Liver (tissue), 9 donors: Measurements from ENCODE around the gene IRS1. TPM values are rescaled to one million over a fixed set of nuclear protein-coding genes. Genes with fewer than 3 reads are reported as not detected.
A peak's percentile ranks its signal among the peaks of the same experiment; 100 is the strongest.

Experiments used
- DNase-seq: peaks from one replicate; pipeline ENCODE4 v3.0.0-alpha.2; 2017; ENCODE audit warnings: low spot score
- H3K27ac ChIP-seq, 2 donors: one replicate each; pipeline ENCODE4 v1.7.0; 2013; ENCODE audit warnings: inconsistent platforms in 2 of 2, low read length in 2 of 2, control low read depth in 1 of 2, low read depth in 1 of 2, mild to moderate bottlenecking in 1 of 2
- H3K27me3 ChIP-seq, 4 donors: one replicate each; pipeline versions ENCODE4 v1.6.1 to v1.7.0; 2013; ENCODE audit warnings: low read length in 3 of 4, inconsistent platforms in 1 of 4, mild to moderate bottlenecking in 1 of 4, moderate library complexity in 1 of 4; ENCODE audit not compliant: control insufficient read depth in 4 of 4, insufficient read depth in 4 of 4
- H3K36me3 ChIP-seq, 4 donors: one replicate each; pipeline versions ENCODE4 v1.6.1 to v1.7.0; 2013; ENCODE audit warnings: low read length in 3 of 4, mild to moderate bottlenecking in 3 of 4, low read depth in 1 of 4, moderate library complexity in 1 of 4; ENCODE audit not compliant: control insufficient read depth in 4 of 4, insufficient read depth in 3 of 4
- H3K4me1 ChIP-seq, 4 donors: one replicate each; pipeline versions ENCODE4 v1.6.1 to v1.7.0; 2013; ENCODE audit warnings: low read length in 3 of 4, mild to moderate bottlenecking in 3 of 4, moderate library complexity in 1 of 4; ENCODE audit not compliant: control insufficient read depth in 4 of 4, insufficient read depth in 4 of 4
- H3K4me3 ChIP-seq, 3 donors: one replicate each; pipeline versions ENCODE4 v1.6.1 to v1.7.0; 2013; ENCODE audit warnings: low read length in 3 of 3, control low read depth in 1 of 3, low read depth in 1 of 3, mild to moderate bottlenecking in 1 of 3
- H3K9ac ChIP-seq, 2 donors: one replicate each; pipeline ENCODE4 v1.7.0; 2013; ENCODE audit warnings: low read length in 2 of 2, mild to moderate bottlenecking in 2 of 2, moderate library complexity in 2 of 2, control low read depth in 1 of 2, low read depth in 1 of 2
- H3K9me3 ChIP-seq, 4 donors: one replicate each; pipeline versions ENCODE4 v1.6.1 to v1.7.0; 2013; ENCODE audit warnings: low read length in 3 of 4; ENCODE audit not compliant: control insufficient read depth in 4 of 4
- EGR1 ChIP-seq, 2 donors: IDR thresholded peaks; 2 replicates each; pipeline ENCODE4 v1.6.1; 2016 to 2018; ENCODE audit warnings: antibody characterized with exemption in 2 of 2, low read depth in 2 of 2
- FOXA1 ChIP-seq: IDR thresholded peaks from 2 replicates; pipeline ENCODE4 v1.6.1; 2016; ENCODE audit warnings: antibody characterized with exemption
- FOXA2 ChIP-seq: IDR thresholded peaks from 2 replicates; pipeline ENCODE4 v1.6.1; 2016; ENCODE audit warnings: antibody characterized with exemption
- GABPA ChIP-seq, 2 donors: IDR thresholded peaks in 1 of 2; conservative IDR thresholded peaks in 1 of 2; 2 replicates each; pipeline ENCODE4 v1.6.1; 2016; ENCODE audit warnings: antibody characterized with exemption in 2 of 2, mild to moderate bottlenecking in 1 of 2, moderate library complexity in 1 of 2
- HNF4A ChIP-seq, 2 donors: conservative IDR thresholded peaks; 2 replicates each; pipeline ENCODE4 v1.6.1; 2016; ENCODE audit warnings: antibody characterized with exemption in 2 of 2, mild to moderate bottlenecking in 2 of 2
- HNF4G ChIP-seq: IDR thresholded peaks from 2 replicates; pipeline ENCODE4 v1.6.1; 2016; ENCODE audit warnings: antibody characterized with exemption
- JUND ChIP-seq, 2 donors: IDR thresholded peaks; 2 replicates each; pipeline ENCODE4 v1.6.1; 2016; ENCODE audit warnings: antibody characterized with exemption in 2 of 2
- NR2F2 ChIP-seq: IDR thresholded peaks from 2 replicates; pipeline ENCODE4 v1.6.1; 2016; ENCODE audit warnings: antibody characterized with exemption
- RAD21 ChIP-seq, 2 donors: IDR thresholded peaks; 2 replicates each; pipeline ENCODE4 v1.6.1; 2016; ENCODE audit warnings: antibody characterized with exemption in 2 of 2, mild to moderate bottlenecking in 2 of 2
- RXRA ChIP-seq, 2 donors: IDR thresholded peaks; 2 replicates each; pipeline ENCODE4 v1.6.1; 2017 to 2018; ENCODE audit warnings: antibody characterized with exemption in 2 of 2, mild to moderate bottlenecking in 1 of 2
- SP1 ChIP-seq: IDR thresholded peaks from 2 replicates; pipeline ENCODE4 v1.6.1; 2018; ENCODE audit warnings: antibody characterized with exemption, mild to moderate bottlenecking
- TAF1 ChIP-seq: conservative IDR thresholded peaks from 2 replicates; pipeline ENCODE4 v1.6.1; 2016; ENCODE audit warnings: antibody characterized with exemption, mild to moderate bottlenecking
- YY1 ChIP-seq: IDR thresholded peaks from 2 replicates; pipeline ENCODE4 v1.6.1; 2016; ENCODE audit warnings: antibody characterized with exemption, mild to moderate bottlenecking
- WGBS: extraction: QIAGEN DNeasy Blood & Tissue Kit; methylation state at CpG from one replicate; pipeline ENCODE4 v1.1.7; 2013; 5-methylcytosine and 5-hydroxymethylcytosine counted together
- polyA plus RNA-seq, 2 donors: library from polyadenylated mRNA; stranded (reverse) in 1 of 2; unstranded in 1 of 2; fragments of 200-250 nt in 1 of 2; fragments of >200 nt in 1 of 2; fragmentation: Nextera tagmentation in 1 of 2; extraction: Ambion mirVana in 1 of 2; gene quantifications; one replicate each; pipeline versions ENCODE4 v1.2.1 to v1.2.3, GENCODE V29; 2013 to 2015
- total RNA-seq, 2 donors: library from RNA; depleted of rRNA; stranded (reverse); fragments of >200 nt; gene quantifications; one replicate each; pipeline ENCODE4 v1.2.3, GENCODE V29; 2014
- TF ChIP-seq, protein P1 (sequence below): IDR thresholded peaks from 2 replicates; pipeline ENCODE4 v1.6.1; 2016; ENCODE audit warnings: antibody characterized with exemption
- TF ChIP-seq, protein P2 (sequence below): IDR thresholded peaks from 2 replicates; pipeline ENCODE4 v1.6.1; 2016; ENCODE audit warnings: antibody characterized with exemption
- TF ChIP-seq, protein P3 (sequence below): IDR thresholded peaks from 2 replicates; pipeline ENCODE4 v1.6.1; 2016; ENCODE audit warnings: antibody characterized with exemption
- TF ChIP-seq, protein P4 (sequence below): IDR thresholded peaks from 2 replicates; pipeline ENCODE4 v1.6.1; 2016; ENCODE audit warnings: antibody characterized with exemption, mild to moderate bottlenecking
- TF ChIP-seq, protein P5 (sequence below): fragments of 150-350 bp; IDR thresholded peaks from 2 replicates; pipeline ENCODE4 v1.5.1; 2017; ENCODE audit warnings: improper control_type of control experiment, low read depth, low read length; ENCODE audit not compliant: missing input control
- donor health status: healthy.
- donor health status: healthy.
- donor health status: healthy.
- donor health status: healthy.
- donor health status: healthy.

Gene IRS1
- total and polyA plus RNA-seq, 4 donors, result 7.4 to 11.6 (median 8.6) TPM

DNA sequence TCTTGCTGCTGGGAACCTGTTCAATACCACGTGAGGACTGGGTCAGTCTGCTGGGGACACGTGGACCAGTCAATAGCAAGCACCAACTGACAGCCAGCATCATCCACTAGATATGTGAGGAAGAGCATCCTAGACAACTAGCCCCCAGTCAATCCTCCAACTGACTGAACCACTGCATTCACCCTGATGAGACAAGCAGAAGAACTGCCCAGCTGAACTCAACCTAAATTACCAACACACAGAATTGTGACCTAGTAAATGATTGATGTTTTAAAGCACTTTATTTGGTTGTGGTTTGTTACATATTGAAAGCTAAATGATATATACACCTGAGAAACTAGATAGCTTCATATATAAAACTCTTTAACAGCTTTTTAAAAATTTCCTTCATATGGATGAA lies 15.7 kb downstream of the IRS1 start:
- no peak for DNase-seq
- Histone ChIP-seq H3K27ac (no peak overlapping the region), H3K9me3 (no peaks in the 10 kb centered on the region), H3K4me1 (peaks cover 0 to 15% (median 5%) of the 10 kb centered on the region in 4 donors), H3K4me3 (no peak overlapping the region), H3K36me3 (peaks cover 0 to 8% (median 0%) of the 10 kb centered on the region in 4 donors), H3K9ac (no peak overlapping the region), H3K27me3 (no peaks in the 10 kb centered on the region)
- 76% methylated on average over 2 of the region's 2 CpGs for WGBS
- TF ChIP-seq NR2F2 (no peak), YY1 (no peak), FOXA2 (no peak), TAF1 (no peak), FOXA1 (no peak), RAD21 (IDR thresholded peaks at IDR 0.05) (no peak), HNF4G (no peak), RXRA (IDR thresholded peaks at IDR 0.05) (no peak), JUND (IDR thresholded peaks at IDR 0.05) (no peak), EGR1 (IDR thresholded peaks at IDR 0.05; ENCODE audit: low read depth in 2 of 2) (no peak)
- TF ChIP-seq, protein P1, sequence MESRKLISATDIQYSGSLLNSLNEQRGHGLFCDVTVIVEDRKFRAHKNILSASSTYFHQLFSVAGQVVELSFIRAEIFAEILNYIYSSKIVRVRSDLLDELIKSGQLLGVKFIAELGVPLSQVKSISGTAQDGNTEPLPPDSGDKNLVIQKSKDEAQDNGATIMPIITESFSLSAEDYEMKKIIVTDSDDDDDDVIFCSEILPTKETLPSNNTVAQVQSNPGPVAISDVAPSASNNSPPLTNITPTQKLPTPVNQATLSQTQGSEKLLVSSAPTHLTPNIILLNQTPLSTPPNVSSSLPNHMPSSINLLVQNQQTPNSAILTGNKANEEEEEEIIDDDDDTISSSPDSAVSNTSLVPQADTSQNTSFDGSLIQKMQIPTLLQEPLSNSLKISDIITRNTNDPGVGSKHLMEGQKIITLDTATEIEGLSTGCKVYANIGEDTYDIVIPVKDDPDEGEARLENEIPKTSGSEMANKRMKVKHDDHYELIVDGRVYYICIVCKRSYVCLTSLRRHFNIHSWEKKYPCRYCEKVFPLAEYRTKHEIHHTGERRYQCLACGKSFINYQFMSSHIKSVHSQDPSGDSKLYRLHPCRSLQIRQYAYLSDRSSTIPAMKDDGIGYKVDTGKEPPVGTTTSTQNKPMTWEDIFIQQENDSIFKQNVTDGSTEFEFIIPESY, result no peak

DNA sequence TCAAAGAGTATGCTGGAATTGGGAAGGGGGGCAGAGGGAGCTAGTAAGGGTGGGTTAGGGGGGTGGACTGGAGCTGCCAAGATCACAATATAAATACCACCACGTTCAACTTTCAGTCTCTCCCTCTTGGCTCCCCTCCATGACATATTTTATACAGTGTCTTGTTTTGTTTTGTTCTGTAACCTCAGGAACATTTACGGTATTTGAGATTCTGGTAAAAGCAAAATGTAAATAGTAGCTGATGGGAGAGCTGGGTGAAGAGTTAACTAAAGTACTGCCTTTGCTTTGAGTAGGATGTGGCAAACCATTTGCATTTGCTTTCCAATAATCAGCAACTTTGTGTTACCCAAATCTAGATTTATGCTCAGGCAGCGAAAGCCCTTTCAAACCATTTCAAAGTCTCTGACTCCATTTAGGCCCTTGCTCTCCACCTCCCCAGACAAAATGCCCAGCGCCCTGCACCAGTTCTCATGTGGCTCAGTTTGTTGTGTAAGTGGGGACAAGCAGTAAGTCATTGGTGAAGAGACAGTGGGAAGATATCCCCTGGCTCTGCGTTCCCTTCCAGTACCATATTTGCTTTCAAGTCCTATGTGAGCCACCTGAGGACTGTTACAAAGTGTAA lies 17.4 kb downstream of the IRS1 start:
- no peak for DNase-seq
- Histone ChIP-seq H3K4me1 (peaks cover 0 to 7% (median 2%) of the 10 kb centered on the region in 4 donors), H3K27me3 (no peaks in the 10 kb centered on the region), H3K36me3 (peaks cover 0 to 8% (median 0%) of the 10 kb centered on the region in 4 donors), H3K9ac (no peak overlapping the region), H3K9me3 (no peaks in the 10 kb centered on the region), H3K4me3 (no peak overlapping the region), H3K27ac (peak overlapping the region; percentile 9 to 12)
- TF ChIP-seq TAF1 (no peak), YY1 (no peak), RAD21 (IDR thresholded peaks at IDR 0.05) (no peak), FOXA1 (no peak), EGR1 (IDR thresholded peaks at IDR 0.05; ENCODE audit: low read depth in 2 of 2) (no peak), RXRA (IDR thresholded peaks at IDR 0.05) (no peak), SP1 (no peak), JUND (IDR thresholded peaks at IDR 0.05) (no peak), FOXA2 (no peak), GABPA (IDR thresholded peaks at IDR 0.05 in 1 of 2, conservative IDR thresholded peaks at IDR 0.05 in 1 of 2) (no peak), NR2F2 (no peak), HNF4A (conservative IDR thresholded peaks at IDR 0.05) (no peak), HNF4G (no peak)
- TF ChIP-seq, protein P2, sequence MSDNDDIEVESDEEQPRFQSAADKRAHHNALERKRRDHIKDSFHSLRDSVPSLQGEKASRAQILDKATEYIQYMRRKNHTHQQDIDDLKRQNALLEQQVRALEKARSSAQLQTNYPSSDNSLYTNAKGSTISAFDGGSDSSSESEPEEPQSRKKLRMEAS, result no peak
- TF ChIP-seq, protein P3, sequence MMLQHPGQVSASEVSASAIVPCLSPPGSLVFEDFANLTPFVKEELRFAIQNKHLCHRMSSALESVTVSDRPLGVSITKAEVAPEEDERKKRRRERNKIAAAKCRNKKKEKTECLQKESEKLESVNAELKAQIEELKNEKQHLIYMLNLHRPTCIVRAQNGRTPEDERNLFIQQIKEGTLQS, result no peak
- TF ChIP-seq, protein P4, sequence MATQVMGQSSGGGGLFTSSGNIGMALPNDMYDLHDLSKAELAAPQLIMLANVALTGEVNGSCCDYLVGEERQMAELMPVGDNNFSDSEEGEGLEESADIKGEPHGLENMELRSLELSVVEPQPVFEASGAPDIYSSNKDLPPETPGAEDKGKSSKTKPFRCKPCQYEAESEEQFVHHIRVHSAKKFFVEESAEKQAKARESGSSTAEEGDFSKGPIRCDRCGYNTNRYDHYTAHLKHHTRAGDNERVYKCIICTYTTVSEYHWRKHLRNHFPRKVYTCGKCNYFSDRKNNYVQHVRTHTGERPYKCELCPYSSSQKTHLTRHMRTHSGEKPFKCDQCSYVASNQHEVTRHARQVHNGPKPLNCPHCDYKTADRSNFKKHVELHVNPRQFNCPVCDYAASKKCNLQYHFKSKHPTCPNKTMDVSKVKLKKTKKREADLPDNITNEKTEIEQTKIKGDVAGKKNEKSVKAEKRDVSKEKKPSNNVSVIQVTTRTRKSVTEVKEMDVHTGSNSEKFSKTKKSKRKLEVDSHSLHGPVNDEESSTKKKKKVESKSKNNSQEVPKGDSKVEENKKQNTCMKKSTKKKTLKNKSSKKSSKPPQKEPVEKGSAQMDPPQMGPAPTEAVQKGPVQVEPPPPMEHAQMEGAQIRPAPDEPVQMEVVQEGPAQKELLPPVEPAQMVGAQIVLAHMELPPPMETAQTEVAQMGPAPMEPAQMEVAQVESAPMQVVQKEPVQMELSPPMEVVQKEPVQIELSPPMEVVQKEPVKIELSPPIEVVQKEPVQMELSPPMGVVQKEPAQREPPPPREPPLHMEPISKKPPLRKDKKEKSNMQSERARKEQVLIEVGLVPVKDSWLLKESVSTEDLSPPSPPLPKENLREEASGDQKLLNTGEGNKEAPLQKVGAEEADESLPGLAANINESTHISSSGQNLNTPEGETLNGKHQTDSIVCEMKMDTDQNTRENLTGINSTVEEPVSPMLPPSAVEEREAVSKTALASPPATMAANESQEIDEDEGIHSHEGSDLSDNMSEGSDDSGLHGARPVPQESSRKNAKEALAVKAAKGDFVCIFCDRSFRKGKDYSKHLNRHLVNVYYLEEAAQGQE, result no peak
- TF ChIP-seq, protein P1, result no peak
- TF ChIP-seq, protein P5, sequence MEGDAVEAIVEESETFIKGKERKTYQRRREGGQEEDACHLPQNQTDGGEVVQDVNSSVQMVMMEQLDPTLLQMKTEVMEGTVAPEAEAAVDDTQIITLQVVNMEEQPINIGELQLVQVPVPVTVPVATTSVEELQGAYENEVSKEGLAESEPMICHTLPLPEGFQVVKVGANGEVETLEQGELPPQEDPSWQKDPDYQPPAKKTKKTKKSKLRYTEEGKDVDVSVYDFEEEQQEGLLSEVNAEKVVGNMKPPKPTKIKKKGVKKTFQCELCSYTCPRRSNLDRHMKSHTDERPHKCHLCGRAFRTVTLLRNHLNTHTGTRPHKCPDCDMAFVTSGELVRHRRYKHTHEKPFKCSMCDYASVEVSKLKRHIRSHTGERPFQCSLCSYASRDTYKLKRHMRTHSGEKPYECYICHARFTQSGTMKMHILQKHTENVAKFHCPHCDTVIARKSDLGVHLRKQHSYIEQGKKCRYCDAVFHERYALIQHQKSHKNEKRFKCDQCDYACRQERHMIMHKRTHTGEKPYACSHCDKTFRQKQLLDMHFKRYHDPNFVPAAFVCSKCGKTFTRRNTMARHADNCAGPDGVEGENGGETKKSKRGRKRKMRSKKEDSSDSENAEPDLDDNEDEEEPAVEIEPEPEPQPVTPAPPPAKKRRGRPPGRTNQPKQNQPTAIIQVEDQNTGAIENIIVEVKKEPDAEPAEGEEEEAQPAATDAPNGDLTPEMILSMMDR, result no peak
- 76% methylated on average over 5 of the region's 5 CpGs for WGBS
